K562 (cell line): Measurements from ENCODE around the gene GSTM1. TPM values are rescaled to one million over a fixed set of nuclear protein-coding genes. Genes with fewer than 3 reads are reported as not detected.

Experiments
- CCAR2 ChIP-seq: fragments of 200-400 bp; formaldehyde crosslinking; IDR thresholded peaks from 2 replicates; pipeline ENCODE4 v1.6.1; 2017; ENCODE audit warnings: mild to moderate bottlenecking, low read depth, low read length
- CREBBP ChIP-seq: IDR thresholded peaks from one replicate; pipeline ENCODE4 v1.6.1; 2012; ENCODE audit warnings: low read depth, mild to moderate bottlenecking, control low read depth, inconsistent platforms, low read length
- ETV5 ChIP-seq: sonication (generic); formaldehyde crosslinking; IDR thresholded peaks from 2 replicates; pipeline ENCODE4 v1.4.0; 2020; ENCODE audit warnings: low read depth, mild to moderate bottlenecking, missing genetic modification reagents
- GTF3C2 ChIP-seq: IDR thresholded peaks from 3 replicates; pipeline ENCODE4 v1.6.1; 2011; ENCODE audit warnings: borderline replicate concordance, mild to moderate bottlenecking, moderate library complexity; ENCODE audit not compliant: insufficient read length; ENCODE audit errors: extremely low read depth
- IRF9 ChIP-seq: fragments of 450-650 bp; IDR thresholded peaks from 2 replicates; pipeline ENCODE4 v1.6.1; 2016; ENCODE audit warnings: missing biosample characterization, missing genetic modification characterization
- NR0B1 ChIP-seq: fragments of 450-650 bp; IDR thresholded peaks from one replicate; pipeline ENCODE4 v1.6.1; 2018; ENCODE audit warnings: mild to moderate bottlenecking, moderate library complexity; ENCODE audit not compliant: partially characterized antibody
- NR2C1 ChIP-seq, 2 experiments: fragments of 450-650 bp; IDR thresholded peaks; 2 replicates each; pipeline ENCODE4 v1.6.1; 2017; ENCODE audit warnings: mild to moderate bottlenecking in 2 of 2, antibody characterized with exemption in 1 of 2, inconsistent platforms in 1 of 2, missing compliant biosample characterization in 1 of 2, missing genetic modification characterization in 1 of 2
- POLR2G ChIP-seq: fragments of 200-400 bp; formaldehyde crosslinking; IDR thresholded peaks from 2 replicates; pipeline ENCODE4 v1.6.1; 2017; ENCODE audit warnings: low read depth, mild to moderate bottlenecking, antibody characterized with exemption, low read length, moderate library complexity
- SMAD4 ChIP-seq: fragments of 250-450 bp; sonication (Bioruptor Pico); conservative IDR thresholded peaks from 2 replicates; pipeline ENCODE4 v1.8.0; 2021; ENCODE audit warnings: inconsistent platforms, mild to moderate bottlenecking, moderate library complexity
- TCF3 ChIP-seq: sonication (generic); formaldehyde crosslinking; IDR thresholded peaks from 2 replicates; pipeline ENCODE4 v1.4.0; 2020; ENCODE audit warnings: mild to moderate bottlenecking, missing genetic modification reagents
- TFAM ChIP-seq: fragments of 250-450 bp; sonication (Bioruptor Pico); conservative IDR thresholded peaks from 2 replicates; pipeline ENCODE4 v1.5.0; 2021; ENCODE audit warnings: mild to moderate bottlenecking, moderate library complexity
- ZNF436 ChIP-seq: fragments of 250-450, 450-650 bp; sonication (Bioruptor Pico); formaldehyde crosslinking; IDR thresholded peaks from 2 replicates; pipeline ENCODE4 v1.7.0; 2020; ENCODE audit warnings: mild to moderate bottlenecking
- ZNF589 ChIP-seq: fragments of 200-800 bp; sonication (Bioruptor generic); IDR thresholded peaks from 2 replicates; pipeline ENCODE4 v1.6.1; 2016; ENCODE audit warnings: low read depth, missing genetic modification characterization, missing compliant biosample characterization
- polyA plus RNA-seq, 8 experiments: library from polyadenylated mRNA; depleted of rRNA in 4 of 8; stranded (reverse) in 5 of 8; unstranded in 3 of 8; fragments of >200 nt; fragmentation: Nextera tagmentation in 2 of 8; fragmentation: Illumina TruSeq in 1 of 8; extraction: Ambion mirVana in 2 of 8; extraction: Trizol in 1 of 8; gene quantifications; 2 replicates each; pipeline versions ENCODE4 v1.2.1 to v1.2.3, GENCODE V29; 2011 to 2014; ENCODE audit warnings: inconsistent platforms in 1 of 8, missing spikeins in 1 of 8
- total RNA-seq, 7 experiments: library from RNA; depleted of rRNA in 6 of 7; stranded (reverse); fragments of >200 nt in 6 of 7; fragmentation: Illumina TruSeq in 2 of 7; extraction: Trizol in 2 of 7; gene quantifications; 2 replicates each; pipeline versions ENCODE4 v1.2.1 to v1.2.3, GENCODE V29; 2011 to 2021; ENCODE audit warnings: low replicate concordance in 1 of 7
- TF ChIP-seq, protein P1 (sequence below): fragments of 250-450 bp; sonication (Bioruptor Pico); IDR thresholded peaks from 2 replicates; pipeline ENCODE4 v1.4.0; 2020; ENCODE audit warnings: mild to moderate bottlenecking
- TF ChIP-seq, protein P2 (sequence below): fragments of 250-450 bp; sonication (Bioruptor Pico); IDR thresholded peaks from 2 replicates; pipeline ENCODE4 v1.8.0; 2021; ENCODE audit warnings: borderline replicate concordance, mild to moderate bottlenecking, moderate library complexity; ENCODE audit not compliant: poor library complexity, severe bottlenecking

The GSTM1 gene
- total and polyA plus RNA-seq, 9 of the 15 experiments (the other 6 are each of a cell fraction or from before 2014, with no cell fraction given), result not detected

DNA sequence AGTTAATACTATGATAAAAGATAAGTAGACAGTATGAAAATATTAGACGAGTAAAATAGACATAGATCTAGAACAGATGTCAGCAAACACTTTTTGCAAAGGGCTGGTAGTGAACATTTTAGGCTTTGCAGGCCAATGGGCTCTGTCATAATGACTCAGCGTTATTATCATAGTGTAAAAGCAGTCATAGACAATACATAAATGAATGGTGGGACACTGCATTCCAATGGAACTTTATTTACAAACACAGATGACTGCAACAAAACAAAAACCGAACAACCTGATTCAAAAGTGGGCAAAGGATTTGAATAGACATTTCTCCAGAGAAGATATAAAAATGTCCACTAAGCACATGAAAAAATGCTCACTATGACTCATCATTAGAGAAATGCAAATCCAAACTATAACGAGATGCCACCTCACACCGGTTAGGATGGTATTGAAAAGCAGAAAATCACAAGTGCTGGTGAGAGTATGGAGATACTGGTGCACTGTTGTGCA lies 31.8 kb downstream of the GSTM1 start (continued):
- TF ChIP-seq ZNF589 (CRISPR knock-in tag), result no peak
- no peak for TF ChIP-seq NR0B1
- TF ChIP-seq IRF9 (tag), result peak; percentile 65
- TF ChIP-seq CREBBP, result no peak
- TF ChIP-seq, protein P1, sequence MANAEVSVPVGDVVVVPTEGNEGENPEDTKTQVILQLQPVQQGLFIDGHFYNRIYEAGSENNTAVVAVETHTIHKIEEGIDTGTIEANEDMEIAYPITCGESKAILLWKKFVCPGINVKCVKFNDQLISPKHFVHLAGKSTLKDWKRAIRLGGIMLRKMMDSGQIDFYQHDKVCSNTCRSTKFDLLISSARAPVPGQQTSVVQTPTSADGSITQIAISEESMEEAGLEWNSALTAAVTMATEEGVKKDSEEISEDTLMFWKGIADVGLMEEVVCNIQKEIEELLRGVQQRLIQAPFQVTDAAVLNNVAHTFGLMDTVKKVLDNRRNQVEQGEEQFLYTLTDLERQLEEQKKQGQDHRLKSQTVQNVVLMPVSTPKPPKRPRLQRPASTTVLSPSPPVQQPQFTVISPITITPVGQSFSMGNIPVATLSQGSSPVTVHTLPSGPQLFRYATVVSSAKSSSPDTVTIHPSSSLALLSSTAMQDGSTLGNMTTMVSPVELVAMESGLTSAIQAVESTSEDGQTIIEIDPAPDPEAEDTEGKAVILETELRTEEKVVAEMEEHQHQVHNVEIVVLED, result no peak
- TF ChIP-seq ZNF436 (CRISPR knock-in tag), result no peak
- no peak for TF ChIP-seq NR2C1 (IDR thresholded peaks at IDR 0.05)
- peak; percentile 46; the same call in 1 of the 2 replicates for TF ChIP-seq NR2C1 (tag; IDR thresholded peaks at IDR 0.05)
- no peak for TF ChIP-seq CCAR2
- no peak for TF ChIP-seq POLR2G
- TF ChIP-seq SMAD4, result peak; percentile 54; the same call in 1 of the 2 replicates
- no peak for TF ChIP-seq TCF3 (CRISPR knock-in tag)
- no peak for TF ChIP-seq GTF3C2
- TF ChIP-seq TFAM (CRISPR knock-in tag), result no peak
- TF ChIP-seq, protein P2, sequence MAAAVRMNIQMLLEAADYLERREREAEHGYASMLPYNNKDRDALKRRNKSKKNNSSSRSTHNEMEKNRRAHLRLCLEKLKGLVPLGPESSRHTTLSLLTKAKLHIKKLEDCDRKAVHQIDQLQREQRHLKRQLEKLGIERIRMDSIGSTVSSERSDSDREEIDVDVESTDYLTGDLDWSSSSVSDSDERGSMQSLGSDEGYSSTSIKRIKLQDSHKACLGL, result no peak
- TF ChIP-seq ETV5 (CRISPR knock-in tag), result no peak
